GM19035 (cell line): ENCODE measurements around the gene FOCAD.

ENCODE experiments used
- ATAC-seq: cut with Tn5 transposase; IDR thresholded peaks from one replicate; pipeline ENCODE4 v1.9.1; 2021; ENCODE audit not compliant: unreplicated experiment

Gene FOCAD

DNA sequence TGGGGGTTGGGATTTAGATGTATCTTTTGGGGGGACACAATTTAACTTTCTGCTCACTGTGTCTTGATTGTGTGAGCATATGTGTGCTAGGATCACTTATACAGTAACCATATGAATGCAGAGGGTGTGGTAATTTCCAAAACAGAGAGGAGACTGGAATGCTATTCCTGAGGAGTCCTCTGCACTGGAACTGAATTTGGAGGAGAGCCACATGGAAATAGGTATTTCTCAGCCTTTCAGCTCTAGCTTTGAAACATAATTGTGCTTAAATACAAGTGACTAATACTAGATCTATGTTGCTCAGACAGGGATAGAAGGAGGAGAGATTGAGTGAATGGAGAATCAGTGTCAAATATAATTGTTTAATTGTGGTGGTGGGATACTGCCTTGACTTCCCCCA lies 45.5 kb downstream of the FOCAD start:
- no peak for ATAC-seq

DNA sequence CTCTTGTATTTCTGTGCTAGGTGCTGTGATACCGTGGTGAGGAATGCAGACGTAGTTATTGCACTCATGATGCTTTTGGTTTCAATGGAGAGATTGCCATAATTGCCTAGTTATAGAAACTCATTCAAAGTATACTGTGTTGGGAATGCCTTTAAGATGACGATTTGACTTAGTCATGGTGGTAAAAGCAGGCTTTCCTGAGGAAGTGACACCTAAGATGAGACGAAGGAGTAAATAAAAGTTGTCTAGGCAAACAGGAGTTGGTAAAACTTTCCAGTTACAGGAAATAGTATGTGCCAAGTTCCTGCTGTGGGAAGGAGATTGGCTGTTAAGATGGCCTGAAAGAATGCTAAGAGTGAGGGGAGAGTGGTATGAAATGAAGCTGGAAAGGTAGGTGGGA lies 48.1 kb downstream of the FOCAD start:
- no peak for ATAC-seq

DNA sequence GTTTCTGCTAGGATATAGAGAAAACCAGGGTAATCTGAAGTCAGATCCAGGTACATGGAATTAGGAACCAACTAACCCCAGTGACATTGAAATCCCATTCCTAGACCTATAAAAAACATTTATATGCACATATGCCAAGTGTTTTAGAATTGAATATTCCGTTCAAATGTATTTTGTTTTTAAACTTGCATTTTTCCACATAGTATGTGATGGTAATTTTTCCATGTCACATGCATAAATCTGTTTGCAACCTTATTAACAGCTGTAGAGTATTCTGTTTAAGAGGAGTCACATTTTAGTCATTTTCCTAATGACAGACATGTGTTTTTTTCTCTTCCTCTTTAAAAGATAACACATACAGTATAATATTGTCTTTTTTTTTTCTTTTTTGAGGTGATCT lies 50.2 kb downstream of the FOCAD start:
- no peak for ATAC-seq

DNA sequence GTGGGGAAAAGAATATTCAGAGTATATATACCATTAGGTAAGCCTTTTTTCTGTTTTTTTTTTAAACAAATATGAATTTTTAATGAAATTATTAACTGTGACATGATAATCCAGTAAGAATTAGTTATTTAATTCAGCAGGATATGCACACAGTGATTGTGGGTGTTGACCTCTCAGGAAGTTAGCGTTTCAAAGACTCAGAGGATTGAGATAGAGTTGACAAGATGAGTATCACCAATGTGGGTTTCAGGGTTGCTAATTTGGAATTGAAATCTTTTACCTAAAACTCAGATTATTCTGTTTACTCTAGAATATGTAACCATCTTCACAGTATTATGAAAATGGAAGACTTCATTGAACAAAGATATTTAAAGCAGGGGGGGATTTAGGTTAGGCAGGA lies 56.2 kb downstream of the FOCAD start:
- no peak for ATAC-seq

DNA sequence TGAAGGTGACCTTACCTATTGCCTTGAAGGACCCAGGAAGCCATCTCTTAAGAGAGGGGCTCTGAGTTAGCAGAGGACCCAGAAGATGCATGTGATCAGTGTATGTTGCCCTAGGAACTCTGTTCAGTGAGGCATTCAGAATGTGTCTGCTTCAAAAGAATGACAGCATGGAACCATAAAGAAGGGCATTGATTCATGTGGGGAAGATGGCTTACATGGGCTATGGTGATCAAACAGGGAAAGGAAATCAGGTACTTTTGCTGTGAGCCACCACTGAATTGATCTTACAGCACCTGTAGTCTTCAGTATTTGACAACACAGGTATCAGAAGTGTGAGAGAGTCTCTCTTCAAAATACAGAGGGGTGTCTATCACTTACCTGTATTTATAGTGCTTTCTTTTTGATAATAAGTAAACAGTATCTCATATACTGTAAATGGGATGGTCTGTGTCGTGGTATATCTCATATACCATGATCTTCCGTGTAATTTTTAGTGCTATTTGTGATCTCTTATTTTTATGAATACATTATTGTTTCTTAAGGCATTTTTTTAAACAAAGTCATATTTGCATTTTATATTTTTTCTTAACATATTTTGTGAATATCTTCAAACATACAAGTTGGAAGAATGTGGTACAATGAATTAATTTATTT lies 57.0 kb downstream of the FOCAD start:
- ATAC-seq, result no peak

DNA sequence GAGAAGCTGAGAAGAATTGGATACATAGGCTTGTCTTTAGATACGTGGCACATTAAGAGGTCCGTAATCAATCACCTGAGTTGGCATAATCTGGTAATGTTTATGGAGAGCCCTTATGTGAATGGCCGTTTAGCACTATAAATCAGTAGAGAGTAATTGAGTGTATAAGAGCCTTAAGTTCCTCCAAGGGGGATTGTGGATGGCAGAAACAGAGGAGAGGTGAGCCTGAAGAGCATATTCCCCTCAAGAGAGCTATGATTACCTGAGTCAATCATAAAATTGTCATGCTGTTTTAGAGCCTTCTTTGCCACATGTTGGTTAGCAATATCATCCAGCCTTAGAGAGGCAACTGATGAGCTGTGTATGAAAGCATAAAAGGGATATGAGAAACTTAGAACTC lies 58.8 kb downstream of the FOCAD start:
- ATAC-seq, result no peak

DNA sequence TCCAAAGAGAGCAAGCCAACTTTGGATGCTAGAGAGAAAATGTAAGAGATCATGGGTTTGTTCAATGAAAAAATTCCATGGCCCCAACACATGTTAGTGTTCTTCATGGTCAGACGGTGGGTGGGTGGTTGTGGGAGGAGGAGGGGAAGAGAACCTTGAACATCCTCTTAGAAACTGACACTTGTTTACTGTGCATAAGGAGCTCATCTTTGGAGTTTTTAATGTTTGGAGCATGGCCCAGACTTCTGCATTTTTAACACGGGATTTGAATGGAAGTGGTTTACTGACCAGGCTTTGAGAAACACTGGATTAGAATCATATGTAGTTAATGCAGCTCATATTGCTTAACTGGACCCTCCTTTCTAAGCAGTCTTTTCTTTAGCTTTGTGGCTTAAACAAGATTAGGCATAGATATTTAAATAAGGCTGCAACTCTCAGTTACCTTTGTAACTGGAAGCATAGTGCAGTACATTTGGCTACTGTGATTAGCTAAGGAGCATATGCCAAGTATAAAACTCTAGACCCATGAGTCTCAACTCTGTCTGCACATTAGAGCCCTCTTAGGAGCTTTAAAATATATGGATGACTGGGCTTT lies 60.1 kb downstream of the FOCAD start:
- ATAC-seq, result no peak

DNA sequence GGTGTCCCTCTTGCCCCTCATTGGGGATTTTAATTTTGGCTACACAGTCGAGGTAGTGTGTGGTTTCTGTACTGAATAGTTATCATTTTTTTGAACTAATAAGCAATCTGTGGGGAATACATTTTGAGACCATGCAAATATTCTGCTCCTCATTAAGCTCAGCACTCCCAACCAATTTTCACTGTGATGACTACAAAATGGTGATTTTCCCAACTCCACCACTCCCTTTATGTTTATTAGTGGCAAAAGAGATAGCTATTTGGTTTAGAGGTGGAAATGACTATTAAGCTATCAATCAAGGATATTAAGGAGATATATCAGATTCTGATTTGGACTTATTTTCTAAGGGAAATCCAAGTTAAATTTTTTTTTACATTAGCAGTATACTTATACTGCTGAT lies 62.9 kb downstream of the FOCAD start:
- no peak for ATAC-seq

DNA sequence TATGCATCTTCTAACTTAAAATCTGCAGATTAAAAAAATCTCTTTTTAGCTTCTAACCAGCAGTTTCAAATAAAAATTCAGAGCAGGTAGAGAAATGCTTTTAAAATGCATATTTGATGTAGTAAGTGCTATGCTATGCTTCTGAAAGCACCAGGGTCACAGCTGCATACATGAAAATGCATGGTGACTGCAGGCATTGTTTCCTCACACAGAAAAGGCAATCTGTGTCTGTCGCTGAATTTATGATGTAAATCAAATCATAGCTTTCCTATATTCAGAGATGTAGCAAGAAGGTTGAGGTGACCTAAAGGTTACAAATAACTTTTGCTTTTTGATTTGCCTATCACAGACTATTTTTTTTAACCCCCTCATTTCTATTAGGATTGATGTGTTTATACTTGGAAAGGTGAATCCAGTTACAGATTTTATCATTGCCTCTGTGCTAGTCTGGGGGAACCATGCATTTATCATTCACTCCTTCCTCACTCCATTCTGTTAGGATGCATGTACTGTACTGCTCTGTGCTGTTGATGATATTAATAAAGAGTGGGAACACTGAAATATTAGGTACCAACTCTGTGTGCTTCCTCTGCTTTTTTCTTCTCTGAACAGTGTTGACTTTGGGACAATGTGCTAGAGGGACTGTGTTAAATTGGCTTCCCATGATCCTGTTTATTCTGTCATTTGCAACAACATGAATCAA lies 65.6 kb downstream of the FOCAD start:
- ATAC-seq, result no peak

DNA sequence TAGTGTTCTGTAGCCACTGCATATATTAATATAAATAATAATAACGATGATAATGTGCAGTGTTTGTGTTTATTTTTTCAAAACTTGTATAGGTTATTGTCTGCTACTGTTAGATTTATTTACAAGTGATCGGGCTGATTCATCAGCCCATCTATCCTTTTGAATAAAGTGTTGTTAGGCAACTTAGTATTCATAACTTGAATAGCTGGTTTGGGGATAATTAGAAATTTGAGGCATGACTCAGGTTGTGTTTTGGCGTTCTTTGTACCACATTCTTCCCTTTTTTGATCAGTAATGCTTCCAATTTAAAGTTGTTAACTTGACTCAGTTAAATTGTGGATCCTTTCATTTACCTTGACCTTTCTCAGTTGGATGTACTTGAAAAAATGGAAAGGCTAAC lies 69.7 kb downstream of the FOCAD start:
- ATAC-seq, result no peak

DNA sequence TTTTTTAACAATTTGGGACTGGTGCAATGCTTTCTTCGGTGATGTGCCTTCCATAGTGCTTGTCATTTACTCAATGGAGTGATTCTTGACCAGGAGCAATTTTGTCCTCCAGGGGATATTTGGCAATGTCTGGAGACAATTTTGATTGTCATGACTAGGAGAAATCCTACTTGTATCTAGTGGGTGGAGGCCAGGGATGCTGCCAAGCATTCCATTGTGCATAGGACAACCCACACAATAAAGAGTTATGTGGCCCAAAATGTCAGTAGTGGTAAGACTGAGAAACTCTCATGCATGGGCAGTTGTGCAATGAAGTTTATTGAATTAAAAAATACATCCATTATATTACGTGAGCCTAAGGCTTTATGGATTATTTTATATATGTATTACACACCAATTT lies 70.5 kb downstream of the FOCAD start:
- no peak for ATAC-seq

DNA sequence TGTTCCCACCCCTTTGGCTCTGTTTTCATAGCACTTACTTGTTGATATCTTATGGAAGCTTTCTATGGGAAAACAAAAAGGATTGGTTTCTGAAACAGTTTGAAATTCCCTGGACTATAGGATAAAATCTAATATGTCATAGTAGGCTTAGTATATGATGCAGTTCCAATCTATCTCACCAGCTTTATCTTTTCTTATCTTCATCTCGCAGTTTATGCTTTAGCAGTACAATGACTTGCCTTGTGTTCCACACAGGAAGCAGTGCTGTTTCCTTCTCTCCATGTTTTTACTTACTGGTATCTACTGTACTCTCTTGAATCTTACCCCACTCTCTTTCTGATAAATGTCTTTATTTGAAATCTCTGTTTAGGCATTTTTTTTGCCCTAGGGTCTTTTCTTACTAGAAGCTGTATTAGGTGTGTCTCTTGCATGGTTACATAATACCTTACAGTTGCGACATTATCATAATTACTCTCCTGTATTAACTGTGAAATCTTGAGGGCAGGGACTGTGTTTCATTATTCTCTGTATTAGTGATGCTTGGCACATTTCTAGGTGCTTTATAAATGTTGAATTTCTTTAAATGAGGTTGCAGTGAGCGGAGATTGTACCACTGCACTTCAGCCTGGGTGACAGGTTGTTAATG lies 76.3 kb downstream of the FOCAD start:
- no peak for ATAC-seq

DNA sequence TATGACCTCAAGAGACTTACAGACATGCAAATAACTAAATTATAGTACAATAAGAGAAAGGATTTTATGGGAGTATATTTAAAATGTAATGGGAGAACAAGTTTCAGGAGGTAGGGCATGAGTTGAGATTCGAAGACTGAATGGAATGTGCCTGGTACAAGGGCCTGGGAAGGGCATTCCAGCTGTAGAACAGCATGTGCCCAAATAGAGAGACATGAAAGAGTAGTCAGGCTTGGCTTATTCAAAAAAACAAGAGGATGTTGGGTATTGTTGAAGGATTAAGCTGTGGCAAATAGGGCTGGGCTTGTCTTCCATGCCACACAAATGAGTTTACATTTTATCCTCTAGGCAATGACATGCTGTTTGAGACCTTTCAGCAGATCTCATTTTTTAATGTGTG lies 86.9 kb downstream of the FOCAD start:
- ATAC-seq, result no peak

DNA sequence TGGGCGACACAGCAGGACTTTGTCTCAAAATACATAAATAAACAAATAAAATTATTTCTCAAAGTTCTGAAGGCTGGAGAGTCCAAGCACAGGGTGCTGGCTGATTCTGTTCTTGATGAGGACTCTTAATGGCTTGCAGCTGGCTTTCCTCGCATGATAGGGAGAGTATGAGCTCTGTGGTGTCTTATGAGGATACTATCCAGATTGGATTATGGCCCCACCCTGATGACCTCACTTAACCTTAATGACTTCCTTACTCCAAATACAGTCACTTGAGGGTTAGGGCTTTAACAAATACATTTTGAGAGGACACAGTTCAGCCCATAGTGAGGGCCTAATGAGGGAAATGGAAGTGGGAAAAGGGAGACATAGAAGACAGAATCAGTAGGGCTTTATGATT lies 87.7 kb downstream of the FOCAD start:
- ATAC-seq, result no peak

DNA sequence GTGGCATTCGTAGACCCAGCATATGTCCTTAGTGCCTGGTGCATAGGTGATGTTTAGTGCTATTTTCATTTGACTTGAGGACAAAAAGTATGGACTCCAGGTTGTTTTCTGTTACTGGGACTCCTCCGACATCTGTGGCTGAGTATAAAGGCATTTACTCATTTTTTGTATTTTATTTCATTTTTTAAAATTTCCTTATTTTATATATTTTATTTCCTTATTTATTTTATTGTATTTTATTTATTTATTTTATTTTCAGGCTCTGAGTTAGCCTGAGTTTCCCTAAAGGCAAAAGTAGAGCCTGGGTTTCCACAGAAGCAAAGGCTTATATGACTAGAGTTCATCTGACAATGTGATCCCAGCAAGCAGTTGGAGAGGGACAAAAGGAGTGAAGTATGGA lies 91.6 kb downstream of the FOCAD start:
- ATAC-seq, result no peak

DNA sequence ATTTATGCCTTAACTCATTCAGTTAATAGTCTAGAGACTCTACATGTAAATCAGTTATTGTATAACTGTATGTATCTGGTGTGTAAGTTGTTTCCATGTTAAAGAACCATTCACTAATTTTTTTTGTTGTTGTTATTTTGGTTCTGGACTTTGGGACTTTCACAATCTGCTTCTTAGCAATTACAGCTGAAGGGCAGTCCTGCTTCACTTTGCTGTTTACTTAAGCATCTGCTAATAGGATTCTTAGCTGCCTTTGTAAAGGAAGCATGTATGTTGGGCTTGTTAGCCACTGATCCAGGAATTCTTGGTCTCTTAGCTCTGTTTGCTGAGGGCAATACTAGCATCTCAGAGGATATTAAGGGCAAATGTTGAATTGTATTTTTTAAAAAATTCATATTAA lies 97.0 kb downstream of the FOCAD start:
- ATAC-seq, result no peak

DNA sequence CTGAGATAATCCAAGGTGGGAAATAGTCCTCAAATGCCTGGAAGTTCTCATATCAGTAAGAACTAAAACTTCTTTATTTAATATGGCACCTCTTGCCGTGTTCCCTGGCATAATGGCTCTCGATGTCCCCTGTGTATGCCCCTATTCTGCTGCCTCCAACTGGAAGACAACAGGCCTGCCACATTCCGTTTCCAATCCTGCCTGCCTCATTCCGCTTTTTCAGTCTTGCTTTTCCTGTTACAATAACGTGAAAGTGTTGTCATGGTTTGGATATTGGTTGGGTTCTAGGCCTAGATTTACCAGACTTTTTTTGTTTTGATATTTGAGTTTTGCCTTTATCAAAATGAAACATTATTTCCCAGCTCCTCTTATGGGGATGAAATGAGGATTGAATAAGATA lies 98.2 kb downstream of the FOCAD start:
- ATAC-seq, result no peak

DNA sequence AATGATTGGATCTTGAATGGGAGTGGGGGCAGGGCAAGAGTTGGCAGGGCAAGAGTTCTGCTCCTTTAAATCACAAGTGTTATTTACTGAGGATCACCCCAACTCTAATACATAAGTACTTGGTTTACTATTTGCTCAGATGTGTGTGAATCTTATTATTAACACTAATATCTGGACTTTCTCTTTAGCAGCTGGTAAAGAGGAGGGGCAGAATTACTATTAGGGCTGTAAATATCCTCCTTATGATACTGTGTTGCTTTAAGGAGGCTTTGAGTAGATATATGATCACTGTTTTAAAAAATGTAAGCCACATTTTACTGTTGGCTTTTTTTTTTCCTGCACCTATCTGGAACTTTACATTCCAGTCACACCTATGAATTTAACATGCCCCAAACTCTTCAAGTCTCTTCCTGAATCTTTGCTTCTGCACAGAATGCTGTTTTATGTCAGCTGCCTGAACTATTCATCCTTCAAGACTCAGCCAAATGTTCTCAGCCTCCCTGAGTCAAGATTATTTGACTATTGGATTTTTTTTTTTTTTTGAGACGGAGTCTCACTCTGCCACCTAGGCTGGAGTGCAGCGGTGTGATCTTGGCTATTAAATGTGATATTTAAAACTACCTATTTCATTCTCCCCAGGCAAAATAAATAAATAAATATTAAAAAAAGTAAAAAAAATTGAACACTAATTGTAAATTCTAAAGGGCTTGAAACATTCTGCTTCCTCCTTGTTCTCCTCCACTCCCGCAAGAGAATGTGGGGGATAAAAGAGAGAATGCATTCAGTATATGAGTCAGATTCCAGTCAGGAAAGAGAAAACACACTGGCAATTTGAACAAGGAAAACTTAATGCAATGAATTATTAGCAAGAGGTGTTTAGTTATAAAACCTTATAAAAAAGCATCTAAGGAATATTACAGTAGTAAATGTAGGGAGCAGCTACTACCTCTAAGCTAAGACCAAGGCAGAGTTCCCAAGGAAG lies 99.3 kb downstream of the FOCAD start:
- ATAC-seq, result no peak

DNA sequence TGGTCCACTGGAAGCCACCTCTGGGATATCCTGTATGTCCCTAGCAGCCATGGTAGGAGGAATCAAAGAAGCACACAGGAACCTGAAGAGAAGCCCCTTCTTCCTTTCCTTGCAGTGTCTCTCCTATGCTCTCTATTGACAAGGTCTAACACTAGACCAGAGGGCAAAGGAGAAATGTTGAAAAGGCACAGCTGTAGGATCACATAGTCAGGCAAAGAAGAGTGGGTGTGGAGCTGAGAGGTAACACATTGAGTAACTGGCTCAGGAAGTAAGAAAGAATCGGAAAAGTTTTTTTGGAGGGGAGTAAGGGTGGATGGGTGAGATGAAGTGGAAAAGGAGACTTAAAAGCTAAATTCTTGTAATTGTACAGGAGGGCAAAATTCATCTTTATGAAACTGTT lies 100.1 kb downstream of the FOCAD start:
- ATAC-seq, result no peak

DNA sequence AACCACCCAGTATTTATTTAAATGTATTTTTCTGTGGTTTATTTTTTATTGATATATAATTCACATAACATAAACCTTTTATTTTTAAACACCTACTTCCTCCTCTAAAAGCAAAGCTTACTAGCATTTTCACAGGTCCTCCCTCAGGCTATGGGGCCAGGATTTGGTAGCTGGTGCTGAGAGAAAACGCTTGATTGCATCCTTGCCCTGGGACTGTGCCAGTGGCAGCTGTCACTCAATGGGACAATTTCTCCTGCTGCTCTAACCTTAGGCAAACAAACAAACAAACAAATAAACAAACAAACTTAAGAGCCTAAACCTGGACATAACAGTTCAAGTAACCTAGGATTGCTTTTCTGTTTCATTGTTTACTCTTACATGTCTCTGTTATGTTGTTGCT lies 102.7 kb downstream of the FOCAD start:
- no peak for ATAC-seq
